BJ (cell line): ENCODE measurements around the gene LNP1. TPM values are rescaled to one million over a fixed set of nuclear protein-coding genes. Genes with fewer than 3 reads are reported as not detected.
"Not testable (repeated sequence)": the region's sequence is repeated elsewhere in the genome, so short reads cannot be mapped to it uniquely, and the experiment has no call there.

Experiments used
- CTCF ChIA-PET: fragments of 350-600 bp; formaldehyde crosslinking; extraction: SDS; loops from one replicate; lab custom pipeline; 2021; ENCODE audit warnings: antibody characterized with exemption, inconsistent platforms; lab: Yijun Ruan, JAX
- POLR2A ChIA-PET: fragments of 300-600 bp; sonication (Branson Sonifier 250); formaldehyde crosslinking; extraction: SDS; loops from one replicate; lab custom pipeline; 2021; ENCODE audit warnings: antibody characterized with exemption; lab: Charles Lee
- DNase-seq: peaks from one replicate; pipeline ENCODE4 v3.0.0-alpha.2; 2011; ENCODE audit warnings: low read depth
- H3K27me3 ChIP-seq: 2 replicates; pipeline ENCODE4 v1.6.0; 2011; ENCODE audit warnings: low read length; ENCODE audit not compliant: control insufficient read depth, insufficient read depth
- H3K36me3 ChIP-seq: 2 replicates; pipeline ENCODE4 v1.5.1; 2011; ENCODE audit warnings: low read length; ENCODE audit not compliant: control insufficient read depth, insufficient read depth
- H3K4me3 ChIP-seq: 2 replicates; pipeline ENCODE4 v1.5.1; 2011; ENCODE audit warnings: low read depth, mild to moderate bottlenecking, control low read depth, low read length
- polyA plus RNA-seq: library from polyadenylated mRNA; depleted of rRNA; stranded (reverse); fragments of >200 nt; gene quantifications from 2 replicates; pipeline ENCODE4 v1.2.3, GENCODE V29; 2011
- TF ChIP-seq, protein P1 (sequence below): IDR thresholded peaks from 2 replicates; pipeline ENCODE4 v1.5.1; 2011; ENCODE audit warnings: low read depth, mild to moderate bottlenecking, control low read depth, inconsistent platforms, low read length, moderate library complexity; ENCODE audit not compliant: insufficient read depth

The LNP1 gene
- polyA plus RNA-seq, 1 experiment, result 2.1 TPM

- Histone ChIP-seq H3K4me3 (no peak overlapping the region), H3K36me3 (no peaks in the 10 kb centered on the region)
- POLR2A ChIA-PET, result no interaction called here
Measured at GRCh38 chr3:100470951-100471350, 69.6 kb downstream of the LNP1 start.

DNA sequence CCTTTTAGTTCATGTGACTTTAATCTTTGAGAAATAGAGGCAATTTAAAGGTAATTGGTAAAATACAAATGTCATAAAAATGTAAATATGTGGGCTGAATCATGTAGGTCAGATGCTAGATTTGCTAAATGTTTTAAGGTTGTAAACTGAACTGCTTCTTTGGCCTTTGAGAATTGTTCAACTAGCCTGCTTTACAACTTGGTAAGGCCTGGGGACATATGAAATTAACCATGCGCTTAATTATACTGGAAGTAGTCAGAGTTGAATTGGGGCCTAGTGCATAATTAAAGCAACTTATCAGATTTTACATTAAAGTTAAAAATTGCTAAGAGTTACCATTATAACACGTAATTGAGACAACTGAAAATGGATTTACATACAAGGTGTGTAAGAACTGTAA lies 70.1 kb downstream of the LNP1 start:
- Histone ChIP-seq H3K4me3 (no peak overlapping the region), H3K36me3 (no peaks in the 10 kb centered on the region), H3K27me3 (no peaks in the 10 kb centered on the region)
- no peak for DNase-seq
- ChIA-PET CTCF (interaction anchor here (17.2 kb wide), 1 partner anchor 115 kb away, joined by 311 read pairs; no protein-coding TSS in a partner anchor), POLR2A (no interaction called here)
- TF ChIP-seq, protein P1, sequence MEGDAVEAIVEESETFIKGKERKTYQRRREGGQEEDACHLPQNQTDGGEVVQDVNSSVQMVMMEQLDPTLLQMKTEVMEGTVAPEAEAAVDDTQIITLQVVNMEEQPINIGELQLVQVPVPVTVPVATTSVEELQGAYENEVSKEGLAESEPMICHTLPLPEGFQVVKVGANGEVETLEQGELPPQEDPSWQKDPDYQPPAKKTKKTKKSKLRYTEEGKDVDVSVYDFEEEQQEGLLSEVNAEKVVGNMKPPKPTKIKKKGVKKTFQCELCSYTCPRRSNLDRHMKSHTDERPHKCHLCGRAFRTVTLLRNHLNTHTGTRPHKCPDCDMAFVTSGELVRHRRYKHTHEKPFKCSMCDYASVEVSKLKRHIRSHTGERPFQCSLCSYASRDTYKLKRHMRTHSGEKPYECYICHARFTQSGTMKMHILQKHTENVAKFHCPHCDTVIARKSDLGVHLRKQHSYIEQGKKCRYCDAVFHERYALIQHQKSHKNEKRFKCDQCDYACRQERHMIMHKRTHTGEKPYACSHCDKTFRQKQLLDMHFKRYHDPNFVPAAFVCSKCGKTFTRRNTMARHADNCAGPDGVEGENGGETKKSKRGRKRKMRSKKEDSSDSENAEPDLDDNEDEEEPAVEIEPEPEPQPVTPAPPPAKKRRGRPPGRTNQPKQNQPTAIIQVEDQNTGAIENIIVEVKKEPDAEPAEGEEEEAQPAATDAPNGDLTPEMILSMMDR, result no peak

More at GRCh38 chr3:100470951-100471350, 69.6 kb downstream of the LNP1 start:
- no peaks in the 10 kb centered on the region; the same call in 1 of the 2 replicates for H3K27me3 ChIP-seq
- CTCF ChIA-PET, result interaction anchor here (1.1 to 17.2 kb wide), 2 partner anchors 93 to 115 kb away, joined by 3 to 311 read pairs; no protein-coding TSS in a partner anchor
- TF ChIP-seq, protein P1, result no peak
- DNase-seq, result no peak

- H3K27me3 ChIP-seq, CTCF ChIA-PET, H3K4me3 ChIP-seq, H3K36me3 ChIP-seq, POLR2A ChIA-PET, DNase-seq: not testable (repeated sequence)
Measured at GRCh38 chr3:100477851-100478360, 76.6 kb downstream of the LNP1 start.

GRCh38 chr3:100478521-100478920 lies 77.2 kb downstream of the LNP1 start:
- CTCF ChIA-PET, POLR2A ChIA-PET, DNase-seq, H3K27me3 ChIP-seq, H3K36me3 ChIP-seq, H3K4me3 ChIP-seq: not testable (repeated sequence)

DNA sequence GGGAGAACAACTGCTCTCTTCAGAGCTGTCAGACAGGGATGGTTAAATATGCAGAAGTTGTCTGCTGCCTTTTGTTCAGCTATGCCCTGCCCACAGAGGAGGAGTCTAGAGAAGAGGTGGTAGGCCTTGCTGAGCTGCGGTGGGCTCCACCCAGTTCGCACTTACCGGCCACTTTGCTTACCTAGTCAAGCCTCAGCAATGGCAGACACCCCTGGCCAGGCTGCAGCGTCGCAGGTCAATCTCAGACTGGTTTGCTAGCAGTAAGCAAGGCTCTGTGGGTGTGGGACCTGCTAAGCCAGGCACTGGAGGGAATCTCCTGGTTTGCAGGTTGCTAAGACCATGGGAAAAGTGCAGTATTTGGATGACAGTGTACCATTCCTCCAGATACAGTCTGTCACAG lies 78.7 kb downstream of the LNP1 start:
- H3K4me3 ChIP-seq, result no peak overlapping the region
- H3K36me3 ChIP-seq, result no peaks in the 10 kb centered on the region
- TF ChIP-seq, protein P1, result no peak
- POLR2A ChIA-PET, result no interaction called here
- no peak for DNase-seq
- H3K27me3 ChIP-seq, result peaks cover 5% of the 10 kb centered on the region
- CTCF ChIA-PET, result interaction anchor here (1.3 kb wide), 1 partner anchor 20 kb away, joined by 3 read pairs; no protein-coding TSS in a partner anchor

DNA sequence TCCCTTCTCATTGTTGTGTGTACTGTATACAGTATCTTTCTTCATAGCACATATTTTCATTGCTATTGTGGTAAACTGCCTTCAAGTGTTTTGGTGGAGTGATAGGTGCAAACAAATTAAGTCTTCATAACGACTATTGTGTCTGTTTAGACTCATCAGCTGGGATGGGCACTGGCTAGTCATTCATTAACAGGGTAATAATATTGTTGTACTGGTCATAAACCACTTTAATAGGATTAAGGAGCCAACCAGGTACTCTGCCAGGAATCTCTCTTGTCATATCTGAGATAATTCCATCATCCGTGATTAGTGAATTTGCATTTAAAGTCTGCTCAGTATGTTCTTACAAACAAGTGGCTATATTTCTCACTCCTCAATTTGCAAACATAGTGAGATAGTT lies 80.8 kb downstream of the LNP1 start:
- ChIA-PET CTCF (interaction anchor here (1.0 kb wide), 2 partner anchors 9 to 108 kb away, joined by 3 read pairs; no protein-coding TSS in a partner anchor), POLR2A (no interaction called here)
- DNase-seq, result no peak
- Histone ChIP-seq H3K27me3 (peaks cover 5% of the 10 kb centered on the region), H3K4me3 (no peak overlapping the region), H3K36me3 (no peaks in the 10 kb centered on the region)
- TF ChIP-seq, protein P1, result no peak
